Vagina (tissue), 2 donors: ENCODE data around the gene CHRDL2.

ENCODE experiments used
- CTCF ChIP-seq, 3 experiments: fragments of 450-650 bp in 2 of 3; fragments of 200-600 bp in 1 of 3; sonication (generic) in 1 of 3; IDR thresholded peaks; one replicate each; pipeline ENCODE4 v1.5.1; 2017 to 2019; ENCODE audit warnings: antibody characterized with exemption in 3 of 3, mild to moderate bottlenecking in 2 of 3, moderate library complexity in 2 of 3
- POLR2A ChIP-seq, 2 donors: fragments of 450-650 bp; IDR thresholded peaks; one replicate each; pipeline ENCODE4 v1.6.1; 2017; ENCODE audit warnings: antibody characterized with exemption in 2 of 2, mild to moderate bottlenecking in 2 of 2, moderate library complexity in 2 of 2
- POLR2AphosphoS5 ChIP-seq, 2 donors: sonication (generic); formaldehyde crosslinking; IDR thresholded peaks; one replicate each; pipeline ENCODE4 v1.9.0; 2017; ENCODE audit warnings: antibody characterized with exemption in 2 of 2, mild to moderate bottlenecking in 2 of 2, low read depth in 1 of 2; ENCODE audit not compliant: insufficient read depth in 1 of 2

GRCh38 chr11:74681686-74682651 lies 49.3 kb downstream of the CHRDL2 start:
- TF ChIP-seq CTCF (IDR thresholded peaks at IDR 0.05) (no peak), POLR2AphosphoS5 (IDR thresholded peaks at IDR 0.05; ENCODE audit: insufficient read depth in 1 of 2, low read depth in 1 of 2) (peak in 1 of 2 donors; percentile 40), POLR2A (IDR thresholded peaks at IDR 0.05) (no peak)
